IMR-90 (cell line): ENCODE results near the gene SCP2D1. TPM values are rescaled to one million over a fixed set of nuclear protein-coding genes. Genes with fewer than 3 reads are reported as not detected.

Experiments used
- ATAC-seq: fragments of 200-7000 bp; cut with Tn5 transposase; 2 replicates; pipeline ENCODE4 v1.9.1; 2020; ENCODE audit warnings: low read depth, mild to moderate bottlenecking, moderate library complexity
- BruUV-seq: library from RNA; stranded (reverse); fragments of 400-500 nt; replicated peaks from 2 replicates; lab custom pipeline; 2021; lab: Mats Ljungman, UMichigan
- CTCF ChIA-PET: fragments of 300-600 bp; formaldehyde crosslinking; extraction: SDS; loops from one replicate; lab custom pipeline; 2021; ENCODE audit warnings: antibody characterized with exemption; lab: Yijun Ruan, JAX
- POLR2A ChIA-PET: fragments of 300-600 bp; sonication (Branson Sonifier 250); formaldehyde crosslinking; loops from one replicate; lab custom pipeline; 2022; ENCODE audit warnings: antibody characterized with exemption; ENCODE audit not compliant: unreplicated experiment; lab: Charles Lee
- DNase-seq: peaks from one replicate; pipeline ENCODE4 v3.0.0; 2013
- H2AFZ ChIP-seq: replicated peaks from 2 replicates; pipeline ENCODE3; 2013; ENCODE audit warnings: low read length, mild to moderate bottlenecking; ENCODE audit not compliant: poor library complexity
- H2AK5ac ChIP-seq: 2 replicates; pipeline ENCODE4 v1.6.1; 2013; ENCODE audit warnings: low read depth, low read length, inconsistent platforms
- H2AK9ac ChIP-seq: replicated peaks from 2 replicates; pipeline ENCODE3; 2013; ENCODE audit warnings: mild to moderate bottlenecking, low read depth, low read length, moderate library complexity; ENCODE audit not compliant: poor library complexity
- H2BK120ac ChIP-seq: 2 replicates; pipeline ENCODE4 v1.6.1; 2013; ENCODE audit warnings: low read depth, low read length, inconsistent platforms
- H2BK15ac ChIP-seq: 3 replicates; pipeline ENCODE4 v1.6.1; 2013; ENCODE audit warnings: low read depth, low read length, inconsistent platforms
- H2BK20ac ChIP-seq: 2 replicates; pipeline ENCODE4 v1.6.1; 2013; ENCODE audit warnings: low read depth, mild to moderate bottlenecking, inconsistent platforms, low read length, moderate library complexity
- H2BK5ac ChIP-seq: 2 replicates; pipeline ENCODE4 v1.6.1; 2013; ENCODE audit warnings: mild to moderate bottlenecking, low read depth, low read length, inconsistent platforms; ENCODE audit not compliant: poor library complexity, severe bottlenecking
- H3K14ac ChIP-seq: replicated peaks from 2 replicates; pipeline ENCODE4 v1.6.1; 2013; ENCODE audit warnings: low read depth, low read length, inconsistent platforms
- H3K18ac ChIP-seq: 2 replicates; pipeline ENCODE4 v1.6.1; 2013; ENCODE audit warnings: low read depth, low read length, control low read depth
- H3K23ac ChIP-seq: 2 replicates; pipeline ENCODE4 v1.6.1; 2013; ENCODE audit warnings: low read depth, low read length, inconsistent platforms
- H3K27ac ChIP-seq: 2 replicates; pipeline ENCODE4 v1.5.1; 2013; ENCODE audit warnings: mild to moderate bottlenecking, control low read depth, low read length; ENCODE audit not compliant: insufficient read depth
- H3K27me3 ChIP-seq: 2 replicates; pipeline ENCODE4 v1.6.1; 2013; ENCODE audit warnings: low read length; ENCODE audit not compliant: control insufficient read depth, insufficient read depth
- H3K36me3 ChIP-seq: 2 replicates; pipeline ENCODE4 v1.6.1; 2013; ENCODE audit warnings: low read length, mixed read lengths; ENCODE audit not compliant: control insufficient read depth, insufficient read depth
- H3K4ac ChIP-seq: 2 replicates; pipeline ENCODE4 v1.6.1; 2013; ENCODE audit warnings: low read depth, low read length, inconsistent platforms
- H3K4me1 ChIP-seq: 2 replicates; pipeline ENCODE4 v1.6.1; 2013; ENCODE audit warnings: low read length, mixed read lengths; ENCODE audit not compliant: control insufficient read depth, insufficient read depth
- H3K4me2 ChIP-seq: 2 replicates; pipeline ENCODE4 v1.6.1; 2013; ENCODE audit warnings: low read depth, mild to moderate bottlenecking, control low read depth, low read length, moderate library complexity
- H3K4me3 ChIP-seq: 2 replicates; pipeline ENCODE4 v1.5.1; 2013; ENCODE audit warnings: low read depth, mild to moderate bottlenecking, control low read depth, low read length, moderate library complexity; ENCODE audit not compliant: insufficient read depth
- H3K56ac ChIP-seq: 2 replicates; pipeline ENCODE4 v1.6.1; 2013; ENCODE audit warnings: low read length, inconsistent platforms; ENCODE audit not compliant: insufficient read depth; ENCODE audit errors: extremely low read depth
- H3K79me1 ChIP-seq, 2 experiments: 2 replicates each; pipeline ENCODE4 v1.6.1; 2013; ENCODE audit warnings: low read length in 2 of 2, inconsistent platforms in 1 of 2, low read depth in 1 of 2
- H3K9ac ChIP-seq: 2 replicates; pipeline ENCODE4 v1.6.1; 2013; ENCODE audit warnings: low read depth, low read length, control low read depth
- H3K9me1 ChIP-seq: 2 replicates; pipeline ENCODE4 v1.6.1; 2013; ENCODE audit warnings: low read length, inconsistent platforms; ENCODE audit not compliant: insufficient read depth
- H3K9me3 ChIP-seq: 2 replicates; pipeline ENCODE4 v1.6.1; 2013; ENCODE audit warnings: low read length; ENCODE audit not compliant: control insufficient read depth, insufficient read depth
- H4K20me1 ChIP-seq: 2 replicates; pipeline ENCODE4 v1.6.1; 2013; ENCODE audit warnings: low read length, inconsistent platforms; ENCODE audit not compliant: insufficient read depth
- H4K5ac ChIP-seq: 2 replicates; pipeline ENCODE4 v1.6.1; 2013; ENCODE audit warnings: mild to moderate bottlenecking, low read depth, low read length, control low read depth
- H4K8ac ChIP-seq, 2 experiments: 2 replicates each; pipeline ENCODE4 v1.6.1; 2013; ENCODE audit warnings: low read depth in 2 of 2, low read length in 2 of 2, control low read depth in 1 of 2, inconsistent platforms in 1 of 2
- H4K91ac ChIP-seq: 2 replicates; pipeline ENCODE4 v1.6.1; 2013; ENCODE audit warnings: low read depth, low read length, inconsistent platforms; ENCODE audit not compliant: insufficient read depth
- BHLHE40 ChIP-seq: fragments of 150-350 bp; IDR thresholded peaks from 2 replicates; pipeline ENCODE4 v1.6.1; 2016; ENCODE audit warnings: mild to moderate bottlenecking, low read depth, low read length
- CEBPB ChIP-seq: IDR thresholded peaks from 2 replicates; pipeline ENCODE4 v1.6.1; 2012; ENCODE audit warnings: low read depth, low read length, improper control_type of control experiment
- CHD1 ChIP-seq: IDR thresholded peaks from 2 replicates; pipeline ENCODE4 v1.6.1; 2012; ENCODE audit warnings: low read depth, low read length, improper control_type of control experiment
- ELK1 ChIP-seq: fragments of 150-350 bp; IDR thresholded peaks from 2 replicates; pipeline ENCODE4 v1.6.1; 2016; ENCODE audit warnings: low read depth, mild to moderate bottlenecking, low read length, moderate library complexity, borderline replicate concordance
- FOS ChIP-seq: fragments of 150-350 bp; IDR thresholded peaks from 2 replicates; pipeline ENCODE4 v1.6.1; 2016; ENCODE audit warnings: low read depth, low read length
- MAFK ChIP-seq: IDR thresholded peaks from 2 replicates; pipeline ENCODE4 v1.6.1; 2012; ENCODE audit warnings: low read depth, low read length, improper control_type of control experiment
- MAZ ChIP-seq: IDR thresholded peaks from 2 replicates; pipeline ENCODE4 v1.6.1; 2012; ENCODE audit warnings: low read depth, mild to moderate bottlenecking, low read length, improper control_type of control experiment, moderate library complexity, borderline replicate concordance
- MXI1 ChIP-seq: IDR thresholded peaks from 2 replicates; pipeline ENCODE4 v1.6.1; 2012; ENCODE audit warnings: low read depth, mild to moderate bottlenecking, low read length, moderate library complexity, borderline replicate concordance
- NFE2L2 ChIP-seq: fragments of 150-350 bp; IDR thresholded peaks from 2 replicates; pipeline ENCODE4 v1.6.1; 2016; ENCODE audit warnings: low read depth, mild to moderate bottlenecking, low read length
- POLR2A ChIP-seq: IDR thresholded peaks from 2 replicates; pipeline ENCODE4 v1.6.1; 2012; ENCODE audit warnings: mild to moderate bottlenecking, low read depth, low read length
- RAD21 ChIP-seq: IDR thresholded peaks from 2 replicates; pipeline ENCODE4 v1.6.1; 2012; ENCODE audit warnings: low read length, improper control_type of control experiment
- RCOR1 ChIP-seq: IDR thresholded peaks from 2 replicates; pipeline ENCODE4 v1.6.1; 2012; ENCODE audit warnings: mild to moderate bottlenecking, low read length, improper control_type of control experiment; ENCODE audit not compliant: insufficient replicate concordance
- RFX5 ChIP-seq: IDR thresholded peaks from 2 replicates; pipeline ENCODE4 v1.8.0; 2012; ENCODE audit warnings: low read depth, mild to moderate bottlenecking, low read length, moderate library complexity
- SMC3 ChIP-seq: fragments of 150-350 bp; IDR thresholded peaks from 2 replicates; pipeline ENCODE4 v1.6.1; 2016; ENCODE audit warnings: low read depth, mild to moderate bottlenecking, antibody characterized with exemption, low read length, moderate library complexity
- WGBS, 2 experiments: methylation state at CpG; one replicate each; pipeline versions ENCODE4 v1.1.5 to v1.1.7; 2013; ENCODE audit warnings: missing lambda C conversion rate in 2 of 2; ENCODE audit not compliant: insufficient read length in 1 of 2; ENCODE audit errors: extremely low coverage in 2 of 2; 5-methylcytosine and 5-hydroxymethylcytosine counted together
- dilution Hi-C: fragments of 300-500 bp; cut with HindIII; formaldehyde crosslinking; loops from one replicate; pipeline ENCODE4 v1.14.3; 2018; ENCODE audit warnings: low sequenced_read_pairs; ENCODE audit not compliant: unreplicated experiment
- in situ Hi-C: fragments of 300-500 bp; cut with MboI; formaldehyde crosslinking; loops from 3 replicates; pipeline ENCODE4 v1.14.3; 2019; ENCODE audit warnings: low sequenced_read_pairs, inconsistent platforms, mixed read lengths
- intact Hi-C: fragments of 100-400 bp; cut with micrococcal nuclease; formaldehyde crosslinking; loops from 2 replicates; pipeline ENCODE4 v1.10.0; 2022
- polyA plus RNA-seq, 3 experiments: library from polyadenylated mRNA; depleted of rRNA; stranded (reverse); fragments of >200 nt; gene quantifications; 2 replicates each; pipeline ENCODE4 v1.2.3, GENCODE V29; 2012; ENCODE audit warnings: low replicate concordance in 1 of 3
- total RNA-seq: library from RNA; depleted of rRNA; stranded (reverse); fragments of >200 nt; gene quantifications from 2 replicates; pipeline ENCODE4 v1.2.3, GENCODE V29; 2012
- TF ChIP-seq, protein P1 (sequence below): conservative IDR thresholded peaks from 2 replicates; pipeline ENCODE4 v1.5.1; 2012; ENCODE audit warnings: mild to moderate bottlenecking, low read depth, low read length, improper control_type of control experiment

SCP2D1 gene
- total and polyA plus RNA-seq, 2 of the 4 experiments (the other 2 are of a cell fraction): not detected

- TF ChIP-seq RAD21: no peak
- no peak for TF ChIP-seq MAZ
- TF ChIP-seq RCOR1: no peak
- TF ChIP-seq NFE2L2: no peak
- TF ChIP-seq RFX5: no peak
Observed at GRCh38 chr20:18794428-18794787, 19.2 kb upstream of the SCP2D1 start (continued).

DNA sequence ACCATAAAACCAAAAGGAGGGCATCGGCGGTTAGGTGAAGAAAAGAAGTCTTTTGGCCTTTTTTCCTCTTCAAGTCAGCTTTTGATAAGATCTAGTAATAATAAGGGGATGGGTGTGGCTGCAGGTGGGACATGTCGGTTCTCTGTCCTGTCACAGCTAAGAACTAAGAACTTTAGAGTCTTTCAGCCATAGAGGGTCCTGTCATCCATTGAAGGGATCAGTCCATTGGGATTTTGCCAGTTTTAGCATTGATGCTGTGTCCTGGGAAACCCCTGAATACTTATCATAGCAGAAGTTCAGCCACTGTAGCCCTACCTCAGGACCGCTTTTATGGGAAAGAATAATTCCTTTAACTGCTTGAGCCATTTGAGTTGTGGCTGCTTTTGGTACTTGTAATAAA, 18.2 kb upstream of the SCP2D1 start:
- Histone ChIP-seq H3K18ac (no peak overlapping the region), H3K4me2 (no peak overlapping the region), H4K8ac (no peak overlapping the region), H3K4ac (no peak overlapping the region), H3K9me1 (no peaks in the 10 kb centered on the region; the same call in 1 of the 2 replicates), H3K79me1 (0 out of 4 replicates have a peak, but pooled peaks cover 3 to 4% of the 10 kb centered on the region in 2 experiments), H3K4me3 (no peak overlapping the region), H2BK15ac (no peak overlapping the region), H4K20me1 (no peaks in the 10 kb centered on the region), H2AK5ac (no peak overlapping the region), H4K5ac (no peak overlapping the region), H2BK5ac (no peak overlapping the region), H3K27ac (no peak overlapping the region), H4K91ac (no peak overlapping the region), H3K4me1 (no peaks in the 10 kb centered on the region), H3K23ac (no peak overlapping the region), H3K14ac (no peak overlapping the region), H2AK9ac (no peak overlapping the region), H3K9ac (no peak overlapping the region), H3K27me3 (no peaks in the 10 kb centered on the region; the same call in 1 of the 2 replicates), H2AFZ (no peak overlapping the region), H3K36me3 (no peaks in the 10 kb centered on the region), H2BK20ac (no peak overlapping the region), H3K56ac (no peak overlapping the region), H3K9me3 (no peaks in the 10 kb centered on the region), H2BK120ac (no peak overlapping the region)
- no TSS peak for BruUV-seq
- intact Hi-C loops: no loop called here
- dilution Hi-C loops: no loop called here
- ATAC-seq (no peak), DNase-seq (no peak)
- ChIA-PET CTCF (no interaction called here), POLR2A (no interaction called here)
- 100% methylated on average over 2 of the region's 4 CpGs; no CpG with 5 or more reads in 1 of the 2 experiments for WGBS, 2 experiments
- in situ Hi-C loops: no loop called here
- TF ChIP-seq MAZ: no peak
- no peak for TF ChIP-seq RAD21
- TF ChIP-seq MAFK: no peak
- TF ChIP-seq POLR2A: no peak
- no peak for TF ChIP-seq BHLHE40
- TF ChIP-seq MXI1: no peak
- TF ChIP-seq, protein P1, sequence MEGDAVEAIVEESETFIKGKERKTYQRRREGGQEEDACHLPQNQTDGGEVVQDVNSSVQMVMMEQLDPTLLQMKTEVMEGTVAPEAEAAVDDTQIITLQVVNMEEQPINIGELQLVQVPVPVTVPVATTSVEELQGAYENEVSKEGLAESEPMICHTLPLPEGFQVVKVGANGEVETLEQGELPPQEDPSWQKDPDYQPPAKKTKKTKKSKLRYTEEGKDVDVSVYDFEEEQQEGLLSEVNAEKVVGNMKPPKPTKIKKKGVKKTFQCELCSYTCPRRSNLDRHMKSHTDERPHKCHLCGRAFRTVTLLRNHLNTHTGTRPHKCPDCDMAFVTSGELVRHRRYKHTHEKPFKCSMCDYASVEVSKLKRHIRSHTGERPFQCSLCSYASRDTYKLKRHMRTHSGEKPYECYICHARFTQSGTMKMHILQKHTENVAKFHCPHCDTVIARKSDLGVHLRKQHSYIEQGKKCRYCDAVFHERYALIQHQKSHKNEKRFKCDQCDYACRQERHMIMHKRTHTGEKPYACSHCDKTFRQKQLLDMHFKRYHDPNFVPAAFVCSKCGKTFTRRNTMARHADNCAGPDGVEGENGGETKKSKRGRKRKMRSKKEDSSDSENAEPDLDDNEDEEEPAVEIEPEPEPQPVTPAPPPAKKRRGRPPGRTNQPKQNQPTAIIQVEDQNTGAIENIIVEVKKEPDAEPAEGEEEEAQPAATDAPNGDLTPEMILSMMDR: no peak
- no peak for TF ChIP-seq CEBPB
- TF ChIP-seq RCOR1: no peak
- TF ChIP-seq NFE2L2: no peak
- TF ChIP-seq ELK1: no peak
- TF ChIP-seq FOS: no peak
- no peak for TF ChIP-seq RFX5
- no peak for TF ChIP-seq SMC3
- no peak for TF ChIP-seq CHD1
